Measurements from ENCODE around the gene MAGEA11.
"Not testable (repeated sequence)": the region's sequence is repeated elsewhere in the genome, so short reads cannot be mapped to it uniquely, and the experiment has no call there.

Gene MAGEA11

GRCh38 chrX:149711545-149712236 is at the start of gene MAGEA11:
TSS of gene MAGEA11 (plus strand) at chrX:149712060. CDS start at chrX:149713160, 1,100 bp downstream.
- Histone ChIP-seq H3K9ac (ENCODE audit: low read length) (no peak within 1 kb of the TSS), H3K27ac (ENCODE audit: low read depth, low read length) (no peak within 1 kb of the TSS), H3K27me3 (ENCODE audit: control insufficient read depth, insufficient read depth, low read length) (no peaks in the 10 kb centered on the region), H3K4me3 (ENCODE audit: low read length) (no peak within 1 kb of the TSS), H3K36me3 (ENCODE audit: control insufficient read depth, insufficient read depth, low read length) (no peaks in the 10 kb centered on the region), H3K4me1 (ENCODE audit: control insufficient read depth, insufficient read depth, low read length) (no peaks in the 10 kb centered on the region)

GRCh38 chrX:149675088-149675487 is 36.8 kb upstream of the MAGEA11 start:
- not testable (repeated sequence) for H3K4me3 ChIP-seq (ENCODE audit: low read length); H3K4me1 ChIP-seq (ENCODE audit: control insufficient read depth, insufficient read depth, low read length); H3K27ac ChIP-seq (ENCODE audit: low read depth, low read length); H3K9ac ChIP-seq (ENCODE audit: low read length); H3K27me3 ChIP-seq (ENCODE audit: control insufficient read depth, insufficient read depth, low read length); H3K36me3 ChIP-seq (ENCODE audit: control insufficient read depth, insufficient read depth, low read length)

DNA sequence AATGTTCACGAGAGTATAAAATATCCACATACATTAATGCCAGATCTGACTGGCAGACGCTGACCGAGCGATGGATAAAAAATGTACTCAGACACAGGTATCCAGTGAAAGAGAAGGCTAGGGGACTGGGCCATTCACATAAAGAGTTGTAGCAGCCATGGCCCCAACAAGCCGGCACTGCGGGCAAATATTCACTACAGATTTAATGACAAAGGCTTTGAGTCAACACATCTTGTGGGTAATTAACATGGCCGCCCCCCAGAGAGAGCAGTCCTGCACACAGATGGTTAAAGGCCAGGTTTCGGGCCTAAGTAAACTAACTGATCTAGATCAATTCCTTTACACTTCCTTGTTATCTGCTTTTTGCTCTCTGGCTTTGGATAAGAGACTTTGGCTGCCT is 36.3 kb upstream of the MAGEA11 start:
- not testable (repeated sequence) for H3K27ac ChIP-seq (ENCODE audit: low read depth, low read length); H3K27me3 ChIP-seq (ENCODE audit: control insufficient read depth, insufficient read depth, low read length); H3K36me3 ChIP-seq (ENCODE audit: control insufficient read depth, insufficient read depth, low read length); H3K9ac ChIP-seq (ENCODE audit: low read length); H3K4me3 ChIP-seq (ENCODE audit: low read length); H3K4me1 ChIP-seq (ENCODE audit: control insufficient read depth, insufficient read depth, low read length)

DNA sequence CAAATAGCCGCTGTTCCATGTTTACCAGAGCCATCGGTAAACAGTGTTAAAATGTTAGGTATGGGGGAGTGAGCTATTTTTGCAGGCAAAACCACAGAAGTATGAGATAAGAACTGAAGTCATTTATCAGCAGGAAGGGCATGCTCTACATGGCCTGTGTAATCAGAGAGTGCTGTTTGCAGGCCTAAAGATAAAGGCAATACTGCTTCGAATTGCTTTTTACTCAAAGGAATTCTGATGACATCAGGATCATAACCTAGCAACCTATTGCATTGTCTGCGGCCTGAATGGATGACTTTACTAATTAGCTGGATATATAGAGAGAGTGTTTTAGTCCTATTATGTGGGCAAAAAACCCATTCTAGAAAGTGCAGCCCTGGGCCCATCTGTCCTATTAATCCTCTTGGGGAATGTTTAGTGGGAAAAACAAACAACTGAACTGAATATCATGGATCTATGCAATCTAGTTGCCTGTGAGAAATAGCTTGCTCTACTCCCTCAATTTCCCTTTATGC is 32.6 kb upstream of the MAGEA11 start:
- not testable (repeated sequence) for H3K36me3 ChIP-seq (ENCODE audit: control insufficient read depth, insufficient read depth, low read length); H3K4me1 ChIP-seq (ENCODE audit: control insufficient read depth, insufficient read depth, low read length); H3K27me3 ChIP-seq (ENCODE audit: control insufficient read depth, insufficient read depth, low read length); H3K4me3 ChIP-seq (ENCODE audit: low read length); H3K27ac ChIP-seq (ENCODE audit: low read depth, low read length); H3K9ac ChIP-seq (ENCODE audit: low read length)

DNA sequence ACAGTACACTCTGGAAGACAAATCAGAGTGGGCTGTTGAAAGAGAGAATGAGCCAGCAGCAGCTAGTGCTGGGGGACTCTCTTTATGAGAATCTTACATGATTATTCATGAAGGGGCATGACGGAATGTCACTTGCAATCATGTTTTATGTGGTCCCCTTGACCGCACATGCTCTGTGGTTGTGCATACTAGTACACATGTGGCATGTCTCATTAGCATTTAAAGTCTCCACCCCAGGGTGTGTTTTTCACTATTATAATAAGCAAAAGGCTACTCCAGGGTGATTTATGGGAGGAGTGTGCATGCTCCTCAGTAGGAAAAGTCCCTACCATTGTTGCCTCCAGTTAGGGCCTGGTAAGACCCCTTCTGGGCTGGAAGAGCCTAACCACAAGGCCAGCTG is 30.7 kb upstream of the MAGEA11 start:
- no peaks in the 10 kb centered on the region for H3K36me3 ChIP-seq (ENCODE audit: control insufficient read depth, insufficient read depth, low read length)
- no peaks in the 10 kb centered on the region for H3K27me3 ChIP-seq (ENCODE audit: control insufficient read depth, insufficient read depth, low read length)
- no peaks in the 10 kb centered on the region for H3K4me1 ChIP-seq (ENCODE audit: control insufficient read depth, insufficient read depth, low read length)

GRCh38 chrX:149682031-149682430 is 29.8 kb upstream of the MAGEA11 start:
- Histone ChIP-seq H3K4me1 (ENCODE audit: control insufficient read depth, insufficient read depth, low read length) (no peaks in the 10 kb centered on the region), H3K4me3 (ENCODE audit: low read length) (no peak overlapping the region), H3K27me3 (ENCODE audit: control insufficient read depth, insufficient read depth, low read length) (no peaks in the 10 kb centered on the region), H3K9ac (ENCODE audit: low read length) (no peak overlapping the region), H3K27ac (ENCODE audit: low read depth, low read length) (no peak overlapping the region), H3K36me3 (ENCODE audit: control insufficient read depth, insufficient read depth, low read length) (no peaks in the 10 kb centered on the region)

More for the DNA sequence above, 30.7 kb upstream of the MAGEA11 start:
- Histone ChIP-seq H3K27ac (ENCODE audit: low read depth, low read length) (no peak overlapping the region), H3K9ac (ENCODE audit: low read length) (no peak overlapping the region), H3K4me3 (ENCODE audit: low read length) (no peak overlapping the region)

GRCh38 chrX:149682956-149683947 is 28.6 kb upstream of the MAGEA11 start:
- no peaks in the 10 kb centered on the region for H3K36me3 ChIP-seq (ENCODE audit: control insufficient read depth, insufficient read depth, low read length)
- no peak overlapping the region for H3K4me3 ChIP-seq (ENCODE audit: low read length)
- H3K9ac ChIP-seq (ENCODE audit: low read length) = no peak overlapping the region
- H3K27ac ChIP-seq (ENCODE audit: low read depth, low read length) = no peak overlapping the region
- no peaks in the 10 kb centered on the region for H3K27me3 ChIP-seq (ENCODE audit: control insufficient read depth, insufficient read depth, low read length)
- H3K4me1 ChIP-seq (ENCODE audit: control insufficient read depth, insufficient read depth, low read length) = no peaks in the 10 kb centered on the region

GRCh38 chrX:149683966-149684730 is 27.7 kb upstream of the MAGEA11 start:
- Histone ChIP-seq H3K36me3 (ENCODE audit: control insufficient read depth, insufficient read depth, low read length) (no peaks in the 10 kb centered on the region), H3K9ac (ENCODE audit: low read length) (no peak overlapping the region), H3K4me3 (ENCODE audit: low read length) (no peak overlapping the region), H3K4me1 (ENCODE audit: control insufficient read depth, insufficient read depth, low read length) (no peaks in the 10 kb centered on the region), H3K27me3 (ENCODE audit: control insufficient read depth, insufficient read depth, low read length) (no peaks in the 10 kb centered on the region), H3K27ac (ENCODE audit: low read depth, low read length) (no peak overlapping the region)

DNA sequence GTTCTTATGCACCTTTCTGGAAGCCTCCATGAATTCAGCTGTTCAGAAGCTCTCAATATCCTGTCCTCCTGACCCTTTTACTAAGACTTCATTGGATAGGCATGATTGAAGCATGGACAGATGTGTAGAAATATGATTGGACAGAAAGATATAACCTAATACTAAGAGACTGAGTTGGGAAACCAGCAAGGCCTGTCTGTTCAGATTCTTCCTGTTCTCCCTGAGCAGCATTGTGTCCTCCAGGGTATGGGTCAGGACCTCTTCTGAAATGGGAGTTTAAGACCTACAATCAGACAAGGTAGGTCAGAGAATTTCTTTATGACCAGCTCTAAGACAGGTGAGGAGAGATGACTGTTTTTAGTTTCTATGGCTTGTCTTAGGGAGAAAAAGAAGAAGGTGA is 23.9 kb upstream of the MAGEA11 start:
- Histone ChIP-seq H3K27me3 (ENCODE audit: control insufficient read depth, insufficient read depth, low read length) (no peaks in the 10 kb centered on the region), H3K36me3 (ENCODE audit: control insufficient read depth, insufficient read depth, low read length) (no peaks in the 10 kb centered on the region), H3K27ac (ENCODE audit: low read depth, low read length) (no peak overlapping the region), H3K9ac (ENCODE audit: low read length) (no peak overlapping the region), H3K4me1 (ENCODE audit: control insufficient read depth, insufficient read depth, low read length) (no peaks in the 10 kb centered on the region), H3K4me3 (ENCODE audit: low read length) (no peak overlapping the region)

- no peak overlapping the region for H3K4me3 ChIP-seq (ENCODE audit: low read length)
- H3K4me1 ChIP-seq (ENCODE audit: control insufficient read depth, insufficient read depth, low read length) = no peaks in the 10 kb centered on the region
- no peaks in the 10 kb centered on the region for H3K36me3 ChIP-seq (ENCODE audit: control insufficient read depth, insufficient read depth, low read length)
- no peaks in the 10 kb centered on the region for H3K27me3 ChIP-seq (ENCODE audit: control insufficient read depth, insufficient read depth, low read length)
- H3K9ac ChIP-seq (ENCODE audit: low read length) = no peak overlapping the region
- H3K27ac ChIP-seq (ENCODE audit: low read depth, low read length) = no peak overlapping the region
Observed at GRCh38 chrX:149688552-149688951, 23.3 kb upstream of the MAGEA11 start.

- H3K9ac ChIP-seq (ENCODE audit: low read length) = no peak overlapping the region
- no peaks in the 10 kb centered on the region for H3K36me3 ChIP-seq (ENCODE audit: control insufficient read depth, insufficient read depth, low read length)
- H3K27ac ChIP-seq (ENCODE audit: low read depth, low read length) = no peak overlapping the region
- H3K4me3 ChIP-seq (ENCODE audit: low read length) = no peak overlapping the region
- H3K27me3 ChIP-seq (ENCODE audit: control insufficient read depth, insufficient read depth, low read length) = no peaks in the 10 kb centered on the region
- no peaks in the 10 kb centered on the region for H3K4me1 ChIP-seq (ENCODE audit: control insufficient read depth, insufficient read depth, low read length)
Observed at GRCh38 chrX:149691794-149692193, 20.1 kb upstream of the MAGEA11 start.

- H3K9ac ChIP-seq (ENCODE audit: low read length); H3K4me1 ChIP-seq (ENCODE audit: control insufficient read depth, insufficient read depth, low read length); H3K27me3 ChIP-seq (ENCODE audit: control insufficient read depth, insufficient read depth, low read length); H3K36me3 ChIP-seq (ENCODE audit: control insufficient read depth, insufficient read depth, low read length); H3K27ac ChIP-seq (ENCODE audit: low read depth, low read length); H3K4me3 ChIP-seq (ENCODE audit: low read length): not testable (repeated sequence)
Observed at GRCh38 chrX:149692686-149693272, 19.1 kb upstream of the MAGEA11 start.
